22Rv1 (cell line): ENCODE results near the gene B4GALNT1.
"Not testable (repeated sequence)": the region's sequence is repeated elsewhere in the genome, so short reads cannot be mapped to it uniquely, and the experiment has no call there.

Source experiments
- H3K27ac ChIP-seq: fragments of 450-650 bp; 2 replicates; pipeline ENCODE4 v1.5.1; 2017
- ZFX ChIP-seq: fragments of 450-650 bp; IDR thresholded peaks from 2 replicates; pipeline ENCODE4 v1.6.1; 2017; ENCODE audit warnings: antibody characterized with exemption, borderline replicate concordance
- TF ChIP-seq, protein P1 (sequence below): fragments of 450-650 bp; IDR thresholded peaks from 2 replicates; pipeline ENCODE4 v1.5.1; 2017; ENCODE audit warnings: mild to moderate bottlenecking

The B4GALNT1 gene

DNA sequence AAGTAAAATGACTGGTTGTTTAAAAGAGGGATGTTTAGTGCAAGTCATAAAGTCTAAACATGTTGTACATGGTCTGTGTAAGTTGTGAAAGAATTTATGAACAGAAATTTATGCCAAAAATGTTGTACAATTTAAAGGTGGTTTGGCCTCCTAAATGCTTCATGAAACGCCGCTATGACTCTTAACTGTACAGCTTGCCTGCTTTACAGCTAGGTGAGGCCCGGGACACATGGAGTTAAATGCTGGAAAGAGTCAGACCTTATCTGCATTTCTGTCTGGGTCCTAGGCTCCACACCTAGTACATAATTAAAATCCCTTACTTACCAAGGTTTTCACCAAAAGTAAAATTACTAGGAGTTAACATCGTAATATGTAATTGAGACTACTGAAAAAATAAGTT, 28.4 kb upstream of the B4GALNT1 start:
- no peak overlapping the region for H3K27ac ChIP-seq
- TF ChIP-seq, protein P1, sequence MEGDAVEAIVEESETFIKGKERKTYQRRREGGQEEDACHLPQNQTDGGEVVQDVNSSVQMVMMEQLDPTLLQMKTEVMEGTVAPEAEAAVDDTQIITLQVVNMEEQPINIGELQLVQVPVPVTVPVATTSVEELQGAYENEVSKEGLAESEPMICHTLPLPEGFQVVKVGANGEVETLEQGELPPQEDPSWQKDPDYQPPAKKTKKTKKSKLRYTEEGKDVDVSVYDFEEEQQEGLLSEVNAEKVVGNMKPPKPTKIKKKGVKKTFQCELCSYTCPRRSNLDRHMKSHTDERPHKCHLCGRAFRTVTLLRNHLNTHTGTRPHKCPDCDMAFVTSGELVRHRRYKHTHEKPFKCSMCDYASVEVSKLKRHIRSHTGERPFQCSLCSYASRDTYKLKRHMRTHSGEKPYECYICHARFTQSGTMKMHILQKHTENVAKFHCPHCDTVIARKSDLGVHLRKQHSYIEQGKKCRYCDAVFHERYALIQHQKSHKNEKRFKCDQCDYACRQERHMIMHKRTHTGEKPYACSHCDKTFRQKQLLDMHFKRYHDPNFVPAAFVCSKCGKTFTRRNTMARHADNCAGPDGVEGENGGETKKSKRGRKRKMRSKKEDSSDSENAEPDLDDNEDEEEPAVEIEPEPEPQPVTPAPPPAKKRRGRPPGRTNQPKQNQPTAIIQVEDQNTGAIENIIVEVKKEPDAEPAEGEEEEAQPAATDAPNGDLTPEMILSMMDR, result no peak
- no peak for TF ChIP-seq ZFX

DNA sequence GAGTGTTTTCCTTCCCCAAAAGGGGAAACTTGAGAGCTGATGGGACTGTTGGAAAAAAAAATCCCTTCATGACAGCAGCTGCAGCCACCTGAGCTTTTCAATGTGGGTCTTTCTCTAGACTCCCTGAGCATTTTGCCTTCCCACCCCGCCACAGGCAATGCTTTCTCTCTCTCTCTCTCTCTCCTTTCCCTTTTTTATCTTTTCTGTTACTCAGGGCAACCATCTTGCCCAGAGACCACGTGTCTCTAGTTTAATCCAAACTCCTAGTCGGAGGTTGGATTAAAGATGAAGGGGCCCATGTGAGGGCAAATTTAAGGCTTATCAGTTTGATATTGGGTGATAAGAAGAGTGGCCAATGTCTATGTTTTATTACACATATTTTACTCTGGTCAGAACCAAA, 25.9 kb upstream of the B4GALNT1 start:
- no peak overlapping the region for H3K27ac ChIP-seq
- TF ChIP-seq, protein P1, result no peak
- no peak for TF ChIP-seq ZFX

DNA sequence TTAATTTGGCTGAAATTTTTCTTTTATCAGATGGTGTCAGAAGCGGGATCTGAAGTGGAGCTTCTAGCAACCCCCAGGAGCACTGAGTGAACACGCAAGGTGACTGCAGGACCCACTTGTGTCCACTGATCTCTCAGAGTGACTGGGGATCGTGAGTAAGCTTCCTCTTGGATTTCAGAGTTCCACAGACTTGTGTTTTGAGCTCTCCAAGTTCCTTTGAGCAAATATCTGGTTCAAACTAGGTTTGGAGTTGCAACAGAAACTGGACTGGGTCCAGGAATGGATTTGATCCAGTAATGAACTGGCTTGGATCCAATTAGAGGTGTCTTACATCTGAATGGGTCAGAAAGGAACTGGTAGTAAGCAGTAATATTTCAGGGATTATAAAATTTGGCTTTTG, 24.7 kb upstream of the B4GALNT1 start:
- H3K27ac ChIP-seq, result no peak overlapping the region
- TF ChIP-seq, protein P1, result no peak
- no peak for TF ChIP-seq ZFX

DNA sequence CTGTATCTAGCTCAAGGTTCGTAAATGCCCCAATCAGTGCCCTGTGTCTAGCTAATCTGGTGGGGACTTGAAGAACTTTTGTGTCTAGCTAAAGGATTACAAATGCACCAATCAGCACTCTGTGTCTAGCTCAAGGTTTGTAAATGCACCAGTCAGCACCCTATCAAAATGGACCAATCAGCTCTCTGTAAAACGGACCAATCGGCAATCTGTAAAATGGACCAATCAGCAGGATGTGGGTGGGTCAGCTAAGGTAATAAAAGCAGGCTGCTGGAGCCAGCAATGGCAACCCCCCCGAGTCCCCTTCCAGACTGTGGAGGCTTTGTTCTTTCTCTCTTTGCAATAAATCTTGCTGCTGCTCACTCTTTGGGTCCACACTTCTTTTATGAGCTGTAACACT, 23.4 kb upstream of the B4GALNT1 start:
- H3K27ac ChIP-seq, result not testable (repeated sequence)

DNA sequence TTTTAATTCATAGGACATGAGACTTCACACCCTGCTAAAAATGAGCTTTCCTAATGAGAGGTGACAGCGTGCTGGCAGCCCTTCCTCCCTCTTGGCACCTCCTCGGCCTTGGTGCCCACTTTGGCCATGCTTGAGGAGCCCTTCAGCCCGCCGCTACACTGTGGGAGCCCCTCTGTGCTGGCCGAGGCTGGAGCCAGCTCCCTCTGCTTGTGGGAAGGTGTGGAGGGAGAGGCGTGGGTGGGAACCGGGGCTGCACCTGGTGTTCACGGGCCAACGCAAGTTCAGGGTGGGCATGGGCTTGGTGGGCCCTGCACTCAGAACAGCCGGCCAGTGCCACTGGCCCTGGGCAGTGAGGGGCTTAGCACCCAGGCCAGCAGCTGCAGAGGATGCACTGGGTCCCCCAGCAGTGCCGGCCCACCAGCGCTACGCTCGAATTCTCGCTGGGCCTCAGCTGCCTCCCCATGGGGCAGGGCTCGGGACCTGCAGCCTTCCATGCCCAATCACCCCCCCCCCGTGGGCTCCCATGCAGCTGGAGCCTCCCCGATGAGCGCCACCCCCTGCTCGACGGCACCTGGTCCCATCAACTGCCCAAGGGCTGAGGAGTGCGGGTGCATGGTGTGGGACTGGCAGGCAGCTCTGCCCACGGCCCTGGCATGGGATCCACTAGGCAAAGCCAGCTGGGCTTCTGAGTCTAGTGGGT, 22.7 kb upstream of the B4GALNT1 start:
- TF ChIP-seq, protein P1, result no peak
- TF ChIP-seq ZFX, result no peak
- H3K27ac ChIP-seq, result no peak overlapping the region

DNA sequence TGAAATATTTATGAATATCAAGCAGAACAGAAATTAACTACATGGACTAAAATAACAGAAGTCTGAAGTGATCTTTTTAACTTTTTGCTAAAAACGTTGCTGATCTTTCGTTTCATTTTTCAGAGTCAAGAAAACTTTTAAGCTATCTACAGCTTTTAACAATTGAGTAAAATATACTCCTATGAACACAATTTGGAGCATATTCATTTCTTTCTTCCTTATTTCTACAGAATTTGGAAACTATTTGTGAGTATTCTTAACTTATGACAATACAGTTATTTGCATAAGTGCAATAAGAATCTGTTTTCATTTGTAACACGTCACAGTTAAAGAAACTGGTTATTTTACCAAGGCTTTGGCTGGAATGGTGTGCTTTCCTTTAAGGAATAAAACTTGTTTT, 21.0 kb upstream of the B4GALNT1 start:
- no peak overlapping the region for H3K27ac ChIP-seq
- TF ChIP-seq, protein P1, result no peak
- TF ChIP-seq ZFX, result no peak

DNA sequence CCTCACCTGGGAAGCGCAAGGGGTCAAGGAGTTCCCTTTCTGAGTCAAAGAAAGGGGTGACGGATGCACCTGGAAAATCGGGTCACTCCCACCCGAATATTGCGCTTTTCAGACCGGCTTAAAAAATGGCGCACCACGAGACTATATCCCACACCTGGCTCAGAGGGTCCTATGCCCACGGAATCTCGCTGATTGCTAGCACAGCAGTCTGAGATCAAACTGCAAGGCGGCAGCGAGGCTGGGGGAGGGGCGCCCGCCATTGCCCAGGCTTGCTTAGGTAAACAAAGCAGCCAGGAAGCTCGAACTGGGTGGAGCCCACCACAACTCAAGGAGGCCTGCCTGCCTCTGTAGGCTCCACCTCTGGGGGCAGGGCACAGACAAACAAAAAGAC, 13.7 kb upstream of the B4GALNT1 start:
- H3K27ac ChIP-seq, result not testable (repeated sequence)

DNA sequence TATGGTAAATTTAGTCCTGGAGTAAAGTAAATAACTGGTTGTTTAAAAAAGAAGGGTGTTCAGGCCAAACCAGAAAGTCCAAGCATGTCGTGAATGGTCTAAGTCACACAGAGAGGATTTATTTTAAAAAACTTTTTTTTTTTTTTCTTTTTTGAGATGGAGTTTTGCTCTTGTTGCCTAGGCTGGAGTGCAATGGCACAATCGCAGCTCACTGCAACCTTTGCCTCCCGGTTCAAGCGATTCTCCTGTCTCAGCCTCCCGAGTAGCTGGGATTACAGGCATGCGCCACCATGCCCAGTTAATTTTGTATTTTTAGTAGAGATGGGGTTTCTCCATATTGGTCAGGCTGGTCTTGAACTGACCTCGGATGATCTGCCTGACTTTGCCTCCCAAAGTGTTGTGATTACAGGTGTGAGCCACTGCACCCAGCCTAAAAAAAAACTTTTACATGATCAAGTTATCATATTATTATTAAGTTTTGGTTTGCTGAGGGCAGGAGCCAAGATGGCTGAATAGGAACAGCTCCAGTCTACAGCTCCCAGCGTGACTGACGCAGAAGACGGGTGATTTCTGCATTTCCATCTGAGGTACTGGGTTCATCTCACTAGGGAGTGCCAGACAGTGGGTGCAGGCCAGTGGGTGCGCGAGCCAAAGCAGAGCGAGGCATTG, 13.1 kb upstream of the B4GALNT1 start:
- not testable (repeated sequence) for H3K27ac ChIP-seq
